NCI-H2029 (cell line): ENCODE measurements around the gene SLC6A12.
"Not testable (repeated sequence)": the region's sequence is repeated elsewhere in the genome, so short reads cannot be mapped to it uniquely, and the experiment has no call there.

ENCODE experiments used
- DNase-seq: peaks from one replicate; lab custom pipeline; 2025; lab: John Stamatoyannopoulos, UW

Gene SLC6A12

DNA sequence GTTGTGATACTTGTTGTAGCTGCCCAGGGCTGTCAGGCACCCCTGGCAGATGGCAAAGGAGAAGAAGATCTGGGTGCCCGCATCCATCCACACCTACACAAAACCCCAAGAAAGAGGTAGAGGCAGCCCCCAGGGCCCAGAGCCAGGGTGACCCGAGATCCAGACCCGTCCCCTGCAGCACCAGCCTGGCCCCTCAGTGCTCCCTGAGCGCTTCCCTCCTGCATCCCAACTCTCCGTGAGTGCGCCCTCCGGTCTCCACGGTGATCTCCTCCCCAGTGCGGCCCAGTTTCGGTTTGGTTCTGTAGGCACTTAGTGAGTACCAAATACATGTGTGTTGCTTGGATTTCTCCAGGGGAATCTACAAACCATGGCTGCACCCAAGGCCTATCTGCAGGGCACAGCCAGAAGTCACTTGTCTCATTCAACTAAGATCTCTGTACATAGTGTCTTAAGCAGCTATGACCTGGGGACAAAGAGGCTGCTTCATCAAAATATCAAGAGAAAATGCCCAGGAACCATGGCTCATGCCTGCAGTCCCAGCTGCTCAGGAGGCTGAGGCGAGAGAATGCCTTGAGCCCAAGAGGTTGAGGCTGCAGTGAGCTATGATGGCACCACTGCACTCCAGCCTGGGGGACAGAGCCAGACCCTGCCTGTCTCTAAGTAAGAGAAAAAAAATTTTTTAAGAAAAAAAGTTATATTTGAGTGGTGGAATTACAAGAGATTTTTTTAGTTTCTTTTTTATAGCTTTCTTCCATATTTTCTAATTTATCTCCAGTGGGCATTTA, 15.9 kb downstream of the SLC6A12 start:
- DNase-seq = no peak

DNA sequence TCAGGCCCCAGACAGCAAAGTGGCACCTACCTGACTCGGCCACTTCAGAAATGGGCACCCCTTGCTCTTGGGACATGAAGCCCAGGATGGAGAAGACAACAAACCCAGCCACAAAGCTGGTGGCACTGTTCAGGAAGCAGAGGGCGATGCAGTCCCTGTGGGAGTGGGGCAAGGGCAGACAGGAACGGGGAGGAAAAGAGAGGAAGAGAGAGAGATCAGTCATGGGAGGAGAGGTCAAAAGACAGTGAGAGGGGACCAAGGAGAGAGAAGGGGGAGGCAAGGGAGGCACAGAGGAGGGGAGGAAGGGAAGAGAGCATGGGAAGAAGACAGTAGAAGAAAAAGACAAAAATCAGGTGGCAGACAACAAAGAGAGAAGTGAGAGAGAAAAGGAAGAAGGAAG, 16.6 kb downstream of the SLC6A12 start:
- DNase-seq = no peak

DNA sequence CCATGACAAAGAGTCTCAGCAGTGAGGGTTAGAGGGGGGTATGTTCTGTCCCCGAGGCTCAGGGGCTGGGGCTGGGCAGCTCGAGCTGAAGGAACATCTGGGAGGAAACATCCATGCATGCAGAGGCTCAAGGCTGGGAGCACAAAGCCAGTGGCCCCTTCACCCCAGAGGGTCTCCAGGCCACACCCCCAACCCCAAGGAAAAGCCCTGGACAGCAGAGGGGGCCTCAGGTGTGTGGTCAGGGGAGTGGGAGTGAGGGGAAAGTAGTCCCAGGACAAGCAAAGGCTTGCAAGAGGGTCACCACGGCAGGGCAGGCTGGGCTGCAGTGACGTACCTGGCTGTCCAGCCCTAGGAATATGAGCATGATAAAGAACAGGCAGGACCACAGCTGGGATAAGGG, 17.5 kb downstream of the SLC6A12 start:
- no peak for DNase-seq

DNA sequence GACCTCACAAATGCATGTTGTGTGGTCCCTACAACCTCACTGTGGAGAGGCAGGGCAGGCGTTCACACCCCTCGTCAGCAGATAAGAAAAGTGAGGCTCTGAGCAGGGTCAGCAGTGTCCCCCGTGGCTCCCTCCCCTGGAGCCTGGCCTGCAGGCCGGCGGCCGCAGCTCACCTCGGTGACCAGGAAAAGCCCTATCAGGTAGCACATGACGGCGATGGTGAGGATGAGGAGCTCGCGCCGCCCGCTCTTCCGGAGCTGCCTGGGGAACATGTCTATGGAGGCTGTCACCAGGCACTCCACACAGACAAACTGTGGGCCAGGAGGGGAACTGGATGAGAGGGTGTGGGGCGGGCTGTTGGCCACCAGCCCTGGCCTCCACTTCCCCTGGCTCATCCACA, 18.0 kb downstream of the SLC6A12 start:
- DNase-seq = no peak

DNA sequence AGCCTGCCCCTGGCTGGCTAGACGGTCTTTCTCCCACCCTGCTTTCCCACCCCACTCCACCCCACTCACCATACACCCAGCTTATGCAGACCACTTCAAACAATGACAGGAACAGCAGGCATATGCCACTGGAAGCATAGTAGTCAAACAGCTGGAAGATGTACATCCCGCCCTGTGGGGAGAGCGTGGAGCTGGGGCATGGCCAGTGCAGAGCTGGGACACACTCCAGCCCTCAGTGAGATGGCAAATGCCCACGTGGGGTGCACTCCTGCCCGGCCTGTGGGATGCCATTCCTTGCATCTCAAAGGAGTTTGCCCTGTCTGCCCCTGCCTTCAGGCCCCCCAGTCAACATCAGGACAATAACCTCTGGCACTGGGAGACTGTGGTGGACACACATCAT, 18.8 kb downstream of the SLC6A12 start:
- DNase-seq = no peak

DNA sequence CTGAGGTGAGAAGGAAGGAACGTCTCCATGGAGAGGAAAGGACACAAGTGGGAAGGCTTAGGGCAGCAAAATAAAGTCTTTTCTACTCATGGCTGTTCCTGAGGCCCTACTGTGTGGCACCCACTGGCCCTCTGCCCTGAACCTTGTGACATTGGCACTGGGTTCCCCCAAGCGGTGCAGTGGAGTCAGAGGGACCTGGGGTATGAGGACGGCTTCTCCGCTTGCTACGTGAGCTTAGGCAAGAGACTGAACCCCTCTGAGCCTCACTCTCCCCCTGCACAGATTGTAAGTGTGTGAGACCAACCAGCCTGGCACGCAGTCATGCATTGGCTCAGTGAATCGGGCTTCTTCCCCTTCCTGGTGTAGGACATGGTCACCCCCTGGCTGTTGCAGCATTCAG, 19.7 kb downstream of the SLC6A12 start:
- no peak for DNase-seq

DNA sequence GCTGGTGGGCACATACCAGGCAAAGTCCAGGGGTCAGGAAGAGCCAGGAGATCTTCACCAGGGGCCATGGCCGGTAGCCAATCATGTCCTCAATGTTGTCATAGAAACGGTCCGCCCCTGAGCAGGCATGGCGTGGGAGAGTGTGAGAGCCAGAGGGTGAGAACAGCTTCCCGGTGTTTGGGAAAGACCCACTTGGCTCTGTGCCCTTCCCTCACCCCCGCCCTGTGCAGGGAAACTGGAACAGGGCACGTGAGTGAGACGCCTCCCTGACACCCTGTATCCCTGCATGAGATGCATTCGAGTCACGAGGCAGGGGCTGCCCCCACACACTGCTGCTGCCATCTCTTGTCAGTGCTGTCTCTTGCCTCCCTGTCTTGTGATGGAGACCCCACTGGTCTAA, 20.7 kb downstream of the SLC6A12 start:
- no peak for DNase-seq

DNA sequence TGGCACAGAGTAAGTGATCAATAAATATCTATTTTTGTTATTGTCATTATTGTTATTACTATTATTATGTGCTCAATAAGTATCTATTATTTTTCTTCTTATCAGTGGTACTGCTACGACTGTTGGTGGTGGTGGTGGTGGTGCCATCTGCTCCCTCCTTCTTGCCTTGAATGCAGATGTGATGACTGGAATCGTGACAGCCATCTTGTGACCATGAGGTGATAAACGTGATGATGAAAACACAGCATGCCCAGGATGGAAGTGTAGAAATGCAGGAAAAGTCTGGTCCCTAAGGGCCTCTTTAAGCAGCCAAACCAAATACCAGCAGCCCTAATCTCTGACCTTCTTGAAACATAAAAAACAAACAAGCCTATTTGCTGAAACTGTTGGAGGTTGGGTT, 22.4 kb downstream of the SLC6A12 start:
- DNase-seq = no peak

DNA sequence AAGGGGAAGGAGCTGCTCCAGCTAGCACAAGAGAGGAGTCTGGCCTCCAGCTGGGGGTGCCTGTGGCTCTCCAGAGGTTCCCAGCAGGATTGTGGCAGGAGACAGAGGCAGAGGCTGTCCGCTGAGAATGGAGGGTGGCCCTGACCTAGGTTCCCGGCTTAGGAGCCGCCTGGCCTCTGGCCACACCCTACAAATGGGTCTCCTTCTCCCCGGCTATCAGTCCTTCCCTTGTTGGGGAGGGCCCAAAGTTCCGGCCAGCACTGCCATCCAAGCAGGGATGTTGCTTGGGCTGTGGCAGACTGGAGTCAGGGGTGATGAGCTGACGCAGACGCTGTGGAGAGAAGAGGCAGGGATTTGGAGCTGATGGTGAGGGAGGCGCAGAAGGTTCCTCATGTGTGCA, 23.1 kb downstream of the SLC6A12 start:
- no peak for DNase-seq

DNA sequence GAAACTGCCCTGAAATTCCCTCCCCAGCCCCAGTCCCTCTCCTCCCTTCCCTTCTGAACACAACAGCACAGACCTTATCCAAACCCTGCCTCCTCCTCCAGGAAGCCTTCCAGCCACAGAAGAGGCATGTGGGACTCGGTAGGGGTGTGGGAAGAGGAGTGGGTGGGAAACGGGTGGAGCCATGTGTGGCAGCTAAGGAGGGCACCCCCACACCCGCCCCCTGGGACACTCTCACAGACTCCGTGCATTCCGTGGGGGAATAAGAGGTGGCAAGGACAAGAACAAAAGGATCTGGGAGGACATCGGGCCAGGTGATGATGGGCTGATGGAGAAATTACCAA, 24.4 kb downstream of the SLC6A12 start:
- DNase-seq = no peak

DNA sequence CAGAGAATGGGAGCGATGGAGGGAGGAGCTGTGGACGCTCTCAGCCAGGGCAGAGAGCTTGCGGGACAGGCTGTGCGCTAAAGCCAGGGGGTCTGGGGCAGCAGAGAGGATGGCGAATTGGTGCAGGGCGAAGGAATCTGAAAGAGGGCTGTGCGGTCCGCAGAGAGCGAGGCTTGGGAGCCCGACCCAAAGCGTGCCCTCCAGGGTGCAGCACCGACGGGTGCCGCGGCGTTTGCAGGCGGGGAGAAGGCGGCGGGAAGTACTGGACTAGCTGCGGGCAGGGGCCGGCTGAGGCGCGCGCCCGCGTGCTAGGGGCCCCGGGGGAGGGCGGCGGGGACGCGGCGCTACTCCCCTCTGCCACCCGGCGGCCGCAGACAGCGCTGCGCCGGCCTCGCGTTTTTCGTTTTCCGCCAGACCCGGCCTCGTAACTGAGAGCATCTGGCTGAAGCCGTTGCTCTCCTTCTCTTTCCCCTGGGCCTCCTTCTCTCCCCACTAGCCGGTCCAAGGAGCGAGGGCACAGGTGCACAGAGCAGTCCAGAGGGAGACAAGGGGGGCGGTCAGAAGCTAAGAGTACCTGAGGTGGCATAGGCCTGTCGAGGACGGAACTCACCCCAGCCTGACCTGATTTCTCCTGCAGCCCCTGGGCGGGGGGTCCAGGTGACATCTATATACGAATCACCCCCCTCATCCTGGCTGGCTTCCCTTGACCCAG, 24.9 kb downstream of the SLC6A12 start:
- DNase-seq = peak; percentile 30

DNA sequence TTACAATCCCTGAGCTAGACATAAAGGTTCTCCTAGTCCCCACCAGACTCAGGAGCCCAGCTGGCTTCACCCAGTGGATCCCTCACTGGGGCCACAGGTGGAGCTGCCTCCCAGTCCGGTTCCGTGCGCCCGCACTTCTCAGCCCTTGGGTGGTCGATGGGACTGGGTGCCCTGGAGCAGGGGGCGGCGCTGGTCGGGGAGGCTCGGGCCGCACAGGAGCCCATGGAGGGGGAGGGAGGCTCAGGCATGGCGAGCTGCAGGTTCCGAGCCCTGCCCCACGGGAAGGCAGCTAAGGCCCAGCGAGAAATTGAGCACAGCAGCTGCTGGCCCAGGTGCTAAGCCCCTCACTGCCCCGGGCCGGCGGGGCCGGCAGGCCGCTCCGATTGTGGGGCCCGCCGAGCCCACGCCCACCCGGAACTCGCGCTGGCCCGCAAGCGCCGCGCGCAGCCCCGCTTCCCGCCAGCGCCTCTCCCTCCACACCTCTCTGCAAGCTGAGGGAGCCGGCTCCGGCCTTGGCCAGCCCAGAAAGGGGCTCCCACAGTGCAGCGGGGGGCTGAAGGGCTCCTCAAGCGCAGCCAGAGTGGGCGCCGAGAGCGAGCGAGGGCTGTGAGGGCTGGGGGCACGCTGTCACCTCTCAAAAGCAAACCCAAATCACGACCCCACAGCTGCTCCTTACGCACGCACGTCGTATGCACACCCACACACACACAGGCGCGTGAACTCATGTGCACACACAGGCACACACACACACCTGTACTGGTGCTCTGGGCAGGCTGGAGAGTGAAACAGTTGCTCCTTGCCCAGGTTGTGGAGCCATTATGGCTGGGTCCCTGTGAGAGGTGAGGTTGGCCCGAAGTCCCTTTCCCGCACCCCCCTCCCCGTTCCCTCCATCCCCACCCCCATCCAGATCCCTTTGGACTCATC, 25.7 kb downstream of the SLC6A12 start:
- not testable (repeated sequence) for DNase-seq

DNA sequence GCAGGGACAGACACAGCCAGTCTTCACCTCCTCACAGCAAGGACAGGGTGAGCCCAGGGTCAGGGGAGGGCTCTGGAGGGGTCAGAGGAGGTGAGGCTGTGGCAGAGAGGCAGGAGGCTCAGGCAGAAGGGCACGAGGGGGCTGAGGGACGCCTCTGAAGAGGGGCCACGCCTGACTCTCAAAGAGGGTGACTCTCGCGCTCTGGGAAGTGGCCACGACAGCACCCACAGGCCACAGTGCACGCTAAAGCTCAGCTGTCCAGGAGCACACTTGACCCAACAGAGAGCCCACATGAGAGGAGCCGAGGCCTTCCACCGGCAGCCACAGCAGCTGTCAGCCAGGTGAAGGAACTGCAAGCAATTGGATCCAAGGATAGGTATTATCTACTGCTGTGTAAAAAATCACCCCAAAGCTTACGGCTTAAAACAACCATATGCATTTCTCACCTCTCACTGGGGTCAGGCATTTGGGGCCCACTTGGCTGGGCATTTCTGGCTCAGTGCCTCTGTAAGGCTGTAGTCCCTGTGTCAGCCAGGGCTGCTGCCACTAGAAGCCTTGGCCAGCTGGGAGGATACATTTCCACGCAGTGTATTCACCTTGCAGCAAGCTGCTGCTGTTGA, 27.8 kb downstream of the SLC6A12 start:
- DNase-seq = no peak

DNA sequence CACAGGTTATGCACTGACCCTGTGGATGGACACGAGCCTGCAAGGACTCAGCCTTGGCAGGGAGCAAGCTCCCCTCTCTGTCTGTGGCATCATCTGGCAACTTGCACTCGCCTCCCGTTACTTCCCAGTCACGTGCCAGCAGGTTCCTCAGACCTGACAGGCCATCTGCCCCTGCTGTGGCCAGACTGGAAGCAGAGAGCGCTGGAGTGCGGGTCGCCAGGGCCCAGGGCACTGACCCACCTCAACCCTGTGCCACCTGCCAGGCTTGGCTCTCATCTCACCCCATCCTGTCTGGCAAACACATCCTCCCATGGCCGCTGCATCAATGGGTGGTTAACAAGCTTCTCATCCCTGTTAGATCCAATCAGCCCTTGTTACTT, 28.4 kb downstream of the SLC6A12 start:
- no peak for DNase-seq

DNA sequence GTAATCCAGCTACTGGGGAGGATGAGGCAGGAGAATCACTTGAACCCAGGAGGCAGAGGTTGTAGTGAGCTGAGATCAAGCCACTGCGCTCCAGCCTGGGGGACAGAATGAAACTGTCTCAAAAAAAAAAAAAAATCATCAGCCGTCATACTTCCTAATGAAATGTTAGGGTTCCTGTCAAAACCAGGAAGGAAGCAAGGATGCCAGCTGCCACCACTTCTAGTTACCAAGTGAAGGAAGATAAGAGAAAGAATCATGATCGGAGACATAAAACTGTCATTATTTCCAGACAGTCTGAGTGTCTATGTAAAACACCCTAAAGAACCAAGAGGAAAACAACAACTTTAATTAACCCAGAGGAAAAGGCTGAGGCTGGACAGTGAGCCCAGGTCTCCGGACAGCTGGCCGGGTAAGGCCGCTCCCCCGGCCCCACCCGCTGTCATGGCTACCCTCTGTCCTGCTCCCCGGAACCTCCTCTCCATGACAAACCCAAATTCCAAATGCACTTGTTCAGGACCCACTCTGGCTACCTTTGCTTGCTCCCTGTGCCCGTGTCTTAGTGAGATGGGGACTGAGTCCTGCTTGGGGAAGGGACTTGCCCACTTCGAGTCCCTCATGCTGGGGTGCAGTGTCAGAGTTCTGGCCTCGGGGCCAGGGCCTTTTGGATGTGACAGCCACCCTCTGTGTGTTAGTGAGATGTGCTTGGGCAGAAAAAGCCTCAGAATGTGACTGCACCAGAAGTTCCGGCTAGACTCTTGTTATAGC, 29.0 kb downstream of the SLC6A12 start:
- no peak for DNase-seq

DNA sequence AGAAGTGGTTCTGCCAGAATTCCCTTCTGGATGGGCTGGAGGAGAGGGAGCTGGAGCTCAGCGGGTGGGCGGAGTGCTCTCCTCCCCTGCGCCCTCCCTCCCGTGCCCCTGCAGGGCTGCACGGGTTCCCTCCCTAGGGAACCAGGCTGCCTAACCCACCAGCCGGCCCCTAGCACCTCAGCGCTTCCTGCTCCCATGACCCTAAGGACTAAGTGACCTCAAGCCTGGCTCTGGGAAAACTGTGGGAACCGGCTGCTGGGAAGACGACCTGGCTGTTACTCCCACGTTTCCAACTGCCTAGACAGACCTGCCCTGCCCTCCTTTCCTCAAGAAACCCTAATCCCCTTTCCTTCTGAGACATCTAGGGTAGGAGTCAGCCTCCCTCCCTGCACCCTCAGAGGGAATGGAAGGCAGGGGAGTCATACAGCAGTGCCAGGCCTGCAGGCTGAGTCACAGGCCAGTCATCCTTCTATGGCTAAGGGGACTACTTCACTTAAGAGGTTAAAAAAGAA, 31.5 kb downstream of the SLC6A12 start:
- no peak for DNase-seq

DNA sequence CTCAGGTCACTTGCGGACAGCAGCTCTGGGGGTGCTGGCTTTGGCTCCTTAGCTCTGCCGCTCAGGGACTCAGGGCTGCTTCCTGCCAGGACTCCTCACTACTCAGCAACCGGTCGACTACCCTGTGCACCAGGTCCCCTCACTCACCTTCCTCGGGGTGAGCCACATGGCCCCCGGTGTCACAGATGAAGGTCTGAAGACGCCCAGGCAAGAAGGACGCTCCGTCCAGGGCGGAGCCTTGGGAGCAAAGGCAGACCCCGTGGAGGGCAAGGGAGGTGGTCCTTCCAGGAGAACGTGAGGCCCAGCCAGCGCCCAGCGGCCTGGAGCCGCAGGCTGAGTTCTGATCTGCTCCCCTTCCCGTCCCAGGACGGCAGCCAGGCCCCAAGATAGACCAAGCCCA, 32.0 kb downstream of the SLC6A12 start:
- DNase-seq = no peak

DNA sequence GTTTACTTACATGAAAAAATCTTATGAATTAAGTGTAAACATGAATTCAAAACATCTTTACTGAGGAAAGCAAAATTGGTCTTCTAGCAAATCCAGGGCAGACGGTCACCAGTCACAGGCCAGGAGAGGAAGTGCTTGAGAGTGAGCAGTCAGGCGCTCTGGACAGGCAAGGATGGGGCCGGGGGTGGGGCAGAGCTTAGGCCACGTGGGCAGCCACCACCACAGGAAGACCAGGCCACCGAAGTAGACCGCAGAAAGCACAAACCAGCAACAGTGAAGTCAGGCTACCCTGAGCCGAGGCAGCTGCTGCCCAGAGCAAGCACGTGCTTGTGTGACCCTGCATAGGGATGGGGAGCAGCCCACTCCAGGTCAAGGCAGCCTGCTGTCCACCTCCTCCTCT, 33.5 kb downstream of the SLC6A12 start:
- DNase-seq = no peak

DNA sequence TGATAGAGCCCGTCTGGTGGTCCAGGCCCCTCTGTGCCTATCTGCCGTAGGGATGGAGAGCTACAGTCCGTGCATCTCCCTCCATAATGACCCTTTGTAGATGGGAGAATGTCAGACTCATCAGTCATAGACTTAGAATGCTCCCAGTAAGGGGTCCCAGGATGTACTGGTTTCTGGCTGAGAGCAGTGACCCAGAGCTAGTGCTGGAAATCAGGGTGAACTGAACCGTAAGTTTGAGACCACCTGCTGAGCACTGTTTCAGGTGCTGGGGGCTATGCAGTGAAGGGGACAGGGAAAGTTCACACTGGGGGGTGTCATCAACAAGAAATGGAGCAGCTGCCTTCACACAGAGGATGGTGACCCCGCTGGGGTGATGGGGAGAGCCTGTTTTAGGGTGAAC, 34.1 kb downstream of the SLC6A12 start:
- no peak for DNase-seq

DNA sequence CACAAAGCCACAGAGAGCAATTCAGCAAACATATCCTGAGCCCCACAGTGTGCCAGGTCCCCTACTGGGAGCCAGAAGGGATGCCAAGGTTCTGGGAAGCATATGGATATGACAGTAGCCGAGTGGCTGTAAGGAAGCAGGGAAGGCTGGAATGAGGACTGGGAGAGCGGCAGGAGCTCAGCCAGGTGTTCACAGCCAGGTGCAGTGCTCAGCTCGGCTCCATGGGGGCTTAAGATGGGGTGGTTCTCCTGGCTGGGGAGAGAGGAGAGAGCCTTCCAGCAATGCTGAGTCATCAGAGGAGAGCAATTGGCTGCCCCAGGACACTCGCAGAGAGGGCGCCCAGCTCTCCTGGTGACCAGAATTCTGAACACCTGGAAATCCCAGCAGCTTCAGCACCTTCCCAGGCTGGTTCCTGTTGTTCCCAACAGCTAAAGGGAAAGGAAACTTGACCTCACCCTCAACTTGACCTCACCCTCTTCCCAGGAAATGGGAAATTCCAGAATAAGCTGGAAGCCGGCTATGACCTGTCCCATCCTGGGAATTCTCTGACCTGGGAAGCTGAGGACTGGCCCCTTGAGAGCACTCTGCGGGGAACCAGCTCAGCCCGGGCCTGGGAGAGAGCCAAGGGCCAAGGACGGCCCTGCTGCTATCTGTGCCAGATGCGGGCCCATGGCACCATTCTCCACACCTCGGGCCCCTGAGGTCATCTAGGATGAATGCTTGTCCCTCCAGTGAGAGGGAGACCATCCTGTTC, 34.6 kb downstream of the SLC6A12 start:
- DNase-seq = no peak

DNA sequence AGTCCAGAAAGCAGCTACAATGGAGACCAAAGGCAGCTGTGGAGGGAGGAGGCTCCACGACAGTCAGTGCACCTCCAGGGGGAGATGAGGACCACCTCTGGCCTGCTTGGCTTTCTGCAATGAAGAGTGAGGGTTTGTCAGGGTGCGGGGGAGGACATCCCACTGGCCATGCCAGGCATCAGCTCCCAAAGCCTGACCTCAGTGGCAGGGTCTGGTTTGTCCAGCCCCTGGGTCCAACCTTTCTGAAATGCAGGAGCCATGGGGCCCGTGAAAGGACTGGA, 35.2 kb downstream of the SLC6A12 start:
- DNase-seq = no peak
